Stimulated activated CD4-positive, alpha-beta T cell treated with anti-CD3 and anti-CD28 coated beads, Interleukin-1b, Interleukin-23, amount 100 ng/mL, for 4 hours (primary cell): ENCODE results near the gene ZFAND2A.
"Not testable (repeated sequence)": the region's sequence is repeated elsewhere in the genome, so short reads cannot be mapped to it uniquely, and the experiment has no call there.

ENCODE experiments used
- DNase-seq, 2 donors: peaks; one replicate each; pipeline ENCODE4 v3.0.0-alpha.2; 2020; ENCODE audit warnings: low read depth in 2 of 2

The ZFAND2A gene

DNA sequence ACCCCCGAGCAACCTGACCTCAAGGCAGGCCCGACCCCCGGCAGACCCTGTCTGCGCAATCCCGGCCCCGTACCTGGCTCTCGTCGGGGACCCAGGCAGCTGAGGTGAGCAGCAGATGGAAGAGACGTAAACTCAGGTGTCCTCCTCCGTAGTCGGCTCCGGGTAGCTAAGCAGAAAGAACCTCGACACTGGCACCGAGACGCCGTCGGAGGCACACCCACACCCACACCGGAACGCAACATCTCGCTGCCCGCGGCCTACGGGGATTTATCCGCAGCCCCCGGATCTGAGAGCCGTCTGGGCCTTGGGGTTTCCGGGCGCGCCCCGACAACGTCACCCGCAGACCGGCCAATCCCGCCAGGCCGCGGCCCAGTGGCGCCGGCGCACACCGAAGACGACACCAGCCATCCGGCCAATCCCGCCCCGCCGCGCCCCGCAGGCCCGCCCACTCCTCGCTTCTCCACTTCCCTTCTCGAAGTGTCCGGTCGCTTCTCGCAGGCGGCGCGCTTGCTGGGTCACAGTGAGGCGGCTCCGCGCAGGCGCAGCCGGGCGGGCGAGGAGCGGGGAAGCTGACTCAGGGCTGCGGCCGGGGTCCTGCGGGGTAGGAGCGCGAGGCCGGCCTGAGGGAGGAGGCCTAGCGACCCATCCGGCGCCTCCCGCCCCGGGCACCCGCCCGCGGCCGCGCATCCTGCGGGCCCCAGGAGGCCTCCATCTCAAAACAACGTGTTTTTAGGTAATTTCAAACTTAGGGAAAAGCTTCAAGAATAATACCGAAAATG is at the start of gene ZFAND2A:
ZFAND2A (minus strand) TSS at position 306 of the 779 bp plus-strand sequence. CDS start 1,984 bp downstream, outside the sequence.
- DNase-seq, result peak; percentile 97 to 98

DNA sequence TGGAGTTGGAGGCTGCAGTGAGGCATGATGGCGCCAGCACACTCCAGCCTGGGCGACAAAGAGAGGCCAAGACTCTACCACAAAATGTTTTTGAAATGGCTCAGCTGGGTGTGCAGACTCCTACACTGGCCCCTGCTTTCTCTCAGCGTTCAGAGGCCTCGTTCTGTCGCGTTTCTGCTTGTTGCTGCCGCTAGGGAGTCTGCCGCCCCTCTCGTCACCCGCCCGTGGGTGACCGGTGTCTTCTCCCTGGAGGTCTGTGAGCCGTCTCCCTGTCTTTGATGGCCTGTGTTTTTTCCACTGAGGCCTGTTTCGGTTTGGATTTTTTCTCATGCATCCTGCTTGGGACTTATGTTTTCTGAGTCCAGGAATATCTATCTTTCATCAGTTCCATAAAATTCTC is 49.1 kb upstream of the ZFAND2A start:
- DNase-seq, result no peak

DNA sequence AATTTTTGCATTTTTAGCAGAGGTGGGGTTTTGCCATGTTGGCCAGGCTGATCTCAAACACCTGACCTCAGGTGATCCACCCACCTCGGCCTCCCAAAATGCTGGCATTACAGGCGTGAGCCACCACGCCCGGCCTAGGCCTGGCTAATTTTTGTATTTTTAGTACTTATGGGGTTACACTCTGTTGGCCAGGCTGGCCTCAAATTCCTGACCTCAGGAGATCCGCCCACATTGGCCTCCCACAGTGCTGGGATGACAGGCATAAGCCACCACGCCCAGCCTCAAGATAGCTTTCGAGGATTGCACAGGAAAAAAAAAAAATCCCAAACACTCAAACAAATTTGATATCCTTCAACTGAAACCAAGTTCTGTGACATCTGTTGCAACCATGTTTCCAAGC is 45.7 kb upstream of the ZFAND2A start:
- not testable (repeated sequence) for DNase-seq

- DNase-seq, result no peak
Observed at GRCh38 chr7:1204460-1205140, 44.6 kb upstream of the ZFAND2A start.

GRCh38 chr7:1202914-1203313 is 42.9 kb upstream of the ZFAND2A start:
- not testable (repeated sequence) for DNase-seq

DNA sequence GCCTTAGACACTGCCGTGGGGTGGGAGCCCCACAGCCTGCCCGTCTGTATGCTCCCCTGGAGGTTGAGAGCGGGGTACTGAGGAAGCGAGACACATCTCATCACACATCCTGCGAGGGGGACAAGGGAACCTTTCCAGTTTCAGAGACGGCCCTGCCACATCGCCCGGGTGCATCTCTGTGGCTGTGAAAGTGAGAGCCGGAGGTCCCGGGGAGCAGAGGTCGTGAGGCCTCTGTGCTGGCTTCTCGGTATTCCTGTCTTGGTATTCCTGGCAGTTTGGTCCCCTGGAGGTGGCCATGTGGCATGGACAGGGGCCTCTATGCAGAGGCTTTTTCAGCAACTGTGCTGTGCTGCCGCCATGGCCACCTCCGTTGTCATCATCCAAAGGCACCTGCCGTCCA is 41.9 kb upstream of the ZFAND2A start:
- DNase-seq, result no peak

GRCh38 chr7:1200045-1200444 is 40.0 kb upstream of the ZFAND2A start:
- DNase-seq, result no peak

GRCh38 chr7:1197997-1198625 is 38.1 kb upstream of the ZFAND2A start:
- DNase-seq, result no peak

DNA sequence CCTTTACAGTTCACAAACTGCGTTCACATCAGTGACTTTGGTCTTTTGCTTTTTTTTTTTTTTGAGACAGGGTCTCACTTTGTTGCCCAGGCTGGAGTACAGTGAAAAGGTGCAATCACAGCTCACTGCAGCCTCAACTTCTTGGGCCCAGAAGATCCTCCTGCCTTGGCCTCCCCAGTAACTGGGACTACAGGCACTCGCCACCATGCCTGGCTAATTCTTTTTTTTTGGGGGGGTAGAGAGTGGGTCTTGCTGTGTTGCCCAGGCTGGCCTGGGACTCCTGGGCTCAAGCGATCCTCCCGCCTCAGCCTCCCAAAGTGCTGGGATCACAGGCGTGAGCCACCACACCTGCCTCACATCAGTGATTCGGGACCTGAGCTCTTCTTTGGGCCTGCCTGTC is 37.0 kb upstream of the ZFAND2A start:
- no peak for DNase-seq

DNA sequence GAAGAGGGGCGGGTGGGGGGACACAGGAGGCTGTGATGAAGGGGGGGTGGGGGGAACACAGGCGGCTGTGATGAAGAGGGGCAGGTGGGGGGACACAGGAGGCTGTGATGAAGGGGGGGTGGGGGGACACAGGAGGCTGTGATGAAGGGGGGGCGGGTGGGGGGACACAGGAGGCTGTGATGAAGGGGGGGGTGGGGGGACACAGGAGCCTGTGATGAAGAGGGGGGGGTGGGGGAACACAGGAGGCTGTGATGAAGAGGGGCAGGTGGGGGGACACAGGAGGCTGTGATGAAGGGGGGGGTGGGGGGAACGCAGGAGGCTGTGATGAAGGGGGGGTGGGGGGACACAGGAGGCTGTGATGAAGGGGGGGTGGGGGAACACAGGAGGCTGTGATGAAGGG is 36.4 kb upstream of the ZFAND2A start:
- DNase-seq, result not testable (repeated sequence)

DNA sequence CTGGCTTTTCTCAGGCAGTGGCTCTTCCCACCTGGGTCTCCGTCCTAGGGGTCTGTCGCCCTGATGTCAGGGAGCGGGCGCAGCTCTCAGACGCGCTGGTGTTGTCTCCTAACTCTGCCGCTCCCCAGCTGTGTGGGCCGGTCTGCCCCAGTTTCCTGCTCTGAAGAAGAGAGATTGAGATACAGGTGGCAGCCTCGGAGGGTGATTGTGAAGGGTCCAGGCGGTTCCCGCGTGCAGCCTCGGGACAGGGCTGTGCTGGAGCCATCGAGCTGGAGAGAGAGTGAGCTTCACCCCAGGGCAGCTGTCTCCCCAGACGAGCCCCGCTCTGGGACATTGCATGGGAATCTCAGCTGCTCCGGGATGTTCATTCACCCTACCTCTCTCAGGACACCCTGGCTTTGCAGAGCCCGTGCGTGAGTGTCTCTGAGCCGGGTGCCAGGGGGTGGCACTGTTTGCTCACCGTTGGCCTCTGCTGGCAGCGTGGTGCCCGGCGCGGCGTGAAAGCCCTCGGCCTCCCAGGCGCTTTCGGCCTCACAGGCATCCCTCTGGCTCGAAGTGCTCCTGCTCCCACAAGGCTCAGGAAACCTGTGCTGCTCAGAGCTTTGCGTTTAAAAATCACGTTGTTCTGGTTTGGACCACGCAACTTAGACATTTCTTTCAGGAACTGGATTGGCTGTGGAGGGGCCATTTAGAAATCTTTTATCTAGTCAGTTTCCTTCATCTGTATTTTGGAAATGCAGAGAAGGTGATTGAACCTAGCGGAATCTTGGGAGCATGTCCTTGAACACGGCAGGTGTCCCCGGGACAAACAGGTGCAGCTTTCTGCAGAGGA is 33.8 kb upstream of the ZFAND2A start:
- peak in 1 of 2 donors; percentile 21 for DNase-seq

DNA sequence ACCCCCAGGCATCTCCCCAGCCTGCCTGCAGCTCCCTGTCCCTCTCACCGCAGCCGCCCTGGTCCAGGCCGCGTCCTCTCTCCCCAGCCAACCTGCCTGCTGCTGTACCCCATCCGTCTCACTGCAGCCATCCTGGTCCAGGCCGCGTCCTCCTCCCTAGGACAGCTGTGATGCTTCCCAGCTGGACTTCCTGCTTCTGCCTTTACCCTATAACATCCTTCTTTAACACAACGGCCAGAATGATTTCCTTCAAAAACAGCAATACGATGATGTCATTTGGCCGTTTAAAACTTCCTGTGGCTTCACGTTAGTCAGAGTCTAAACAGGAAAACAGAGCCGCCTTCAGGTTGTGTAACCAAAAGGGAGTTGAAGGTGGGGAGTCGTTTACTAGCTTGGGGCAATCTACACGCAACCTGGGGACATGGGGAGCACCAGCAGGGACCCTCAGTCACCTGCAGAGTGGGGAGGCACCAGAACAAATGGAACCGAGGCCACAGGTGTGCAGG is 32.2 kb upstream of the ZFAND2A start:
- DNase-seq, result peak in 1 of 2 donors; percentile 15

DNA sequence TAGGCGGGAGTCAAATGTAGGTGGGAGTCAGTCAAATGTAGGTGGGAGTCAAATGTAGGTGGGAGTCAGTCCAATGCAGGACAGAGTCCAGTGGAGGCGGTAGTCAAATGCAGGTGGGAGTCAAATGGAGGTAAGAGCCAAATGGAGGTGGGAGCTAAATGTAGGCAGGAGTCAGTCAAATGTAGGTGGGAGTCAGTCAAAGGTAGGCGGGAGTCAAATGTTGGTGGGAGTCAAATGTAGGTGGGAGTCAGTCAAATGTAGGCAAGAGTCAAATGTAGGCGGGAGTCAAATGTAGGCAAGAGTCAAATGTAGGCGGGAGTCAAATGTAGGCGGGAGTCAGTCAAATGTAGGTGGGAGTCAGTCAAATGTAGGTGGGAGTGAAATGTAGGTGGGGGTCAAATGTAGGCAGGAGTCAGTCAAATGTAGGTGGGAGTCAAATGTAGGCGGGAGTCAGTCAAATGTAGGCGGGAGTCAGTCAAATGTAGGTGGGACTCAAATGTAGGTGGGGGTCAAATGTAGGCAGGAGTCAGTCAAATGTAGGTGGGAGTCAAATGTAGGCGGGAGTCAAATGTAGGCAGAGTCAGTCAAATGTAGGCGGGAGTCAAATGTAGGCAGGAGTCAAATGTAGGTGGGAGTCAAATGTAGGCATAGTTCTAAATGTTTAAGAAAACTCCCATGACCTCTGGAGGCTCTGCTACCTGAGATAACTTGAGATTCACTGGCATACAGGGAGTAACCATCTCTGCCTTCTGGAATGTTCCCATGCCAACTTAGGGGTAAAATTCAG is 30.2 kb upstream of the ZFAND2A start:
- no peak for DNase-seq

DNA sequence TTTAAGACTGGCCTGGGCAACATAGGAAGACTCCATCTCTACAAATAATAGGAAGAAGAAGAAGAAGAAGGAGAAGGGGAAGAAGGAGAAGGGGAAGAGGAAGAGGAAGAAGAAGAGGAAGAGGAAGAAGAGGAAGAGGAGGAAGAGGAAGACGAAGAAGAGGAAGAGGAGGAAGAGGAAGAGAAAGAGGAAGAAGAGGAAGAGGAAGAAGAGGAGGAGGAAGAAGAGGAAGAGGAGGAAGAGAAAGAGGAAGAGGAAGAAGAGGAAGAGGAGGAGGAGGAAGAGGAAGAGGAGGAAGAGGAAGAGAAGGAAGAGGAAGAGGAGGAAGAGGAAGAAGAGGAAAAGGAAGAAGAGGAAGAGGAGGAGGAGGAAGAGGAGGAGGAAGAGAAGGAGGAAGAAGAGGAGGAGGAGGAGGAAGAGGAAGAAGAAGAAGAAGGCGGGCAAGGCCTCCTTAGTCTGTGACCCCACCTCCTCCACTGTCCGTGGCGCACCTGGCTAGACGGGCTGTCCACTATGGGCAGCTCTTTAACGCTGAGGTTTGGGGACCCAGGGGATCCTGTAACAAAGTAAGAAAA is 28.8 kb upstream of the ZFAND2A start:
- no peak for DNase-seq

DNA sequence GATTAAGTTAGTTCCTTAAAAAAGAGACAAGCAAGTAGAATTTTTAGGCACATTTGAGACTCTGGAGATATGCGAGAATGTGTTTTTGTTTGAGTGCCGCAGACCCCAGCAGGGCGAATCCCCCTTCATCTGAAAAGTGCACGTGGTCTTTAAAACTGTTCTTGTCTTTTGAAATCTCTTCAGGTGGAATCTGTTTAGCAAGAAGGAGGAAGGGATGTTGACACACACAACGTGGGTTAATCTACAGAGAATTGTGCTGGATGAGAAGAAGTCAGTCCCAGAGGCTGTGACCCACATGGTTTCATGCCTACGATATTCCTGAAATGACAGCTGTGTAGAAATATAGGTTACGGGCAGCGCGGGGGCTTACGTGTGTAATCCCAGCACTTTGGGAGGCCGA is 27.1 kb upstream of the ZFAND2A start:
- DNase-seq, result no peak

DNA sequence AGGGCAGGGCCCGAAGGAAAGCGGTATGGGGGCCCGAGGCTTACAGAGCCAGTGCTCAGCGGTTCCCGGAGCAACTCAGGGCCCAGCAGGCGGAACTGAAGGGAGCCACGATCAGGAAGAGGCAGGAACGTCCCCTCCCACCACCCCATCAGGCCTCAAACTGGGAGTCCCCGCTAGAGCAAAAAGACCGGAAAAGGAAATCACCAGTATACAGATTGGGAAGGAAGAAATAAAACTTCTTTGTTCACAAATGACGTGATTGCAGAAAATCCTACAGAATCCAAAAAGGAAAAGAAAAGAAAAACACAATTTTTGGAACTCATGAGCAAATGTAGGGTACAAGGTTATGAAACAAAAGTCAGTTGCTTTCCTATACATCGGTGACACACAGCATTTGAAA is 21.6 kb upstream of the ZFAND2A start:
- DNase-seq, result no peak

GRCh38 chr7:1181031-1181430 is 21.0 kb upstream of the ZFAND2A start:
- no peak for DNase-seq

- DNase-seq, result peak; percentile 74 to 82
Observed at GRCh38 chr7:1176891-1177373, 16.9 kb upstream of the ZFAND2A start.

DNA sequence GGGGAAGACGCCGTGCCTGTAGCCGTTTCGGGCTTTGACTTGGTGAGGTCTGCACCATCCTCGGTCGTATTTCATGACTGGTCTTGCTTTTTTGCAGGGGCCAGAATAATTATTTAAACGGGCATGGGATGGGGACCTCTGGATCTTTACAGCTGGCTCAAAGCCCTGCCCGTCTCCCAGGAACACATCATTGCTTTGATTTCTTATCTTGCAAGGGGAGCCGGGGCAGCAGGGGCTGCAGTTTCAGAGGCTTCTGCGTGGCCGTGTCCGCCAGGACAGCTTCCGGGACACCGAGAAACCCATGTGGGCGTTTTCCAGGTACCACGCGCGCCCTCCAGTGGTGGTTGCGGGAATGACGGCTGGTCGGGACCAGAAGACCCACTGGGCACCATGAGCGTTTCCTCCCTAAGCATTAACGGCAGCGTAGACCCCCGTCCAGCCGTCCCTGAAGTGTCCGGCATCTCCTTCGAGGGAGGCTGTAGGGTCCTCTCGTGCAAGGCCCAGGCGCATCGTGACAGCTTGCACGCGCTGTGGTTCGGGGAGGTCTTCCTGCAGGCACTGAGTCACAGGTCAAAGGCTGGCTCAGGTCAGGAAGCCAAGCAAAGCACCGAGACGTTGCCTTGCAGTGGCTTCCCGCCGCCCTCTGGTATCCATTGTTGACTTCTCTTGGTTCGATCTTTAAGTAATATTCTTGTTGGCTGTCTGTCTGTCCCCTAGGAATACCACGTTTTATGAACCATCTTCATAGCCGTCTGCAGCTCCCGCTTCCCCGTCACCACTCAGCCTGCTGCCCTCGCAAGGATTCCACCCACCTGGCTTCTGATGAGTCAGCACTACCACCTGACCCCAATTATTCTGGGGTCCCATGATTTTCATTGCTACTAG is 16.2 kb upstream of the ZFAND2A start:
- peak; percentile 76 to 79 for DNase-seq
